IPS-18c (cell line): Measurements from ENCODE around the gene TENT4B.
"Not testable (repeated sequence)": the region's sequence is repeated elsewhere in the genome, so short reads cannot be mapped to it uniquely, and the experiment has no call there.

ENCODE experiments used
- H3K4me3 ChIP-seq: 2 replicates; pipeline ENCODE4 v1.7.0; 2013; ENCODE audit warnings: low read depth, mild to moderate bottlenecking, low read length, moderate library complexity; ENCODE audit not compliant: insufficient read depth
- H3K9me3 ChIP-seq: one replicate; pipeline ENCODE4 v1.6.1; 2013; ENCODE audit warnings: mild to moderate bottlenecking, low read length, moderate library complexity; ENCODE audit not compliant: control insufficient read depth, insufficient read depth

Gene TENT4B

DNA sequence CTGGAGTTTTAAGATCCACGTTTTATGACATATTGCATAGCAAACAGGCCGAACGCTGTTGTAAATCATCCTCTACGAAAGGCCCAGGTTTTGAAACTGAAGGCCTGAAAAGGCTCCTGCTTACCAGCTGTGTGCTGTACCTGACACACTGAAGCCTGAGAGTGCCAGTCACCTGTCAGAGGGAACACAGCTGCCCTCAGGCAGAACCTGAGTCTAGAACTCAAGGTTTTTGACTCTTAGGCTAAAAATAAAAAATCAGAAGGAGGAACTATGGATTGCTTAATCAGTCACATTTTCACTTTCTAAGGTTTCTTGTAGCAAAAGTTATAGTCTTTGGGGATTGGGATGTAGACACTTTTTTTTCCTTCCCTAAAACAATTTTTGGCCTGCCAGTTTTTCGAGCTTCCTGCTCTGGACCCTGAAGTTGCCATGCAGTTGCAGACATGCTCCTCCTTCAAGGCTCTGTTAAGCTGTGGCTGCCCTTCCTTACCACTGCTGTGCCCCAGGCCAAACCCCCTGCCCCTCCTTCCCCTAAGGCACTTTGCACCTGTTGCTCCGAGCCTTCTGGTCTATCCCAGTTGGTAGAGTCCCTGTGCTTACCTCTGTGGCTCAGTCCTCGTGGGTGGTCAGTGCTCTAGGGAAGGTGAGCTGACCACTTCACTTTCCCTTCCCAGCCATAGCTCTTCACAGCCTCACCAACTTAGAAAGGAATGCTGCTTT lies 56.6 kb downstream of the TENT4B start:
- H3K9me3 ChIP-seq: no peaks in the 10 kb centered on the region
- no peak overlapping the region for H3K4me3 ChIP-seq

- H3K4me3 ChIP-seq: no peak overlapping the region
- no peaks in the 10 kb centered on the region for H3K9me3 ChIP-seq
Observed at GRCh38 chr16:50210266-50211038, 57.3 kb downstream of the TENT4B start.

DNA sequence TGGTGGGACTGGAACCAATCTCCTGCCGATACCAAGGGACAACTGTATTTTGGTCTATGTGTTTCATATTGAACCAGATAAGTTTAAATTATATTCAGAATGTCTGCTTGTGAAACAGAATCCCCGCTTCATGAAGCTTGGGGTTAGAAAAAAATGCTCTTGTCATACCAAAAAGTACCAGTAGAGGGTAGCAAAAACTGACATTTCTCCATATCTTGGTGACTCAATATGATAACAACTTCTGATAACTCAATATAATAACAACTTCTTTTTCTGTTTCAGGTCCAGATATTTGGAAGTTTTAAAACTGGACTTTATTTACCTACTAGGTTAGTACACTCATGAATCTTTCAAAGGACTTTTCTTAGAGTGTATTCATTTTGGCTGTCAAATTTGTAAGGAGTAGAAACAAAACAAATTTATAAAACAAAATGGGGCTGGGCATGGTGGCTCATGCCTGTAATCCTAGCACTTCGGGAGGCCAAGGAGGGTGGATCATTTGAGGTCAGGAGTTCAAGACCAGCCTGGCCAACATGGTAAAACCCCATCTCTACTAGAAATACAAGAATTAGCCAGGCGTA lies 60.9 kb downstream of the TENT4B start:
- Histone ChIP-seq H3K9me3 (no peaks in the 10 kb centered on the region), H3K4me3 (no peak overlapping the region)

- Histone ChIP-seq H3K9me3 (no peaks in the 10 kb centered on the region), H3K4me3 (no peak overlapping the region)
Observed at GRCh38 chr16:50215680-50216079, 62.6 kb downstream of the TENT4B start.

- no peaks in the 10 kb centered on the region for H3K9me3 ChIP-seq
Observed at GRCh38 chr16:50216231-50216630, 63.1 kb downstream of the TENT4B start.

DNA sequence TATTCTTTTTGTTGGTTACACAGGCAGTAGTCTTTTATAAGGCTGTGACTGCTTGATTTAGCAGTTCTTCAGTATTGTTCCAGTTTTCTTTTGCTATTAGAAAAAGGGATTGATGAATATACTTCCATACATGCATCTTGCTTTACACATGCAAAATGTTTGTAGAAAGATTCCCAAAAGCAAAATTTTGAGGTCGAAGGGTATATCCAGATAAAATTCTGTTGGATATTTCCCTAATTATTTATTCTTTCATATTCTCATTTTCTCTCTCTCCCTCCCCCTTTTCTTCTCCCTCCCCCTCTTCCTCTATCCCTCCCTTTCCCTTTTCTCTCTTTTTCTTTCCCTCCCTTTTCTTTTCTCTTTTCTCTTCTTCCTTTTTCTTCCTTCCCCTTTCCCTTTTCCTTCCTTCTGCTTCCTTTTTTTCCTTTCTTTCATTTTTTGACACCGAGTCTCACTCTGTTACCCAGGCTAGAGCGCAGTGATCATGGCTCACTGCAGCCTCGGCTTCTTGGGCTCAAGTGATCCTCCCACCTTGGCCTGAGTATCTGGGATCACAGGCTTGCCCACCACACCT lies 66.4 kb downstream of the TENT4B start:
- H3K4me3 ChIP-seq: no peak overlapping the region
- no peaks in the 10 kb centered on the region for H3K9me3 ChIP-seq

More at GRCh38 chr16:50216231-50216630, 63.1 kb downstream of the TENT4B start:
- H3K4me3 ChIP-seq: no peak overlapping the region

GRCh38 chr16:50224286-50224685 lies 71.2 kb downstream of the TENT4B start:
- Histone ChIP-seq H3K4me3 (no peak overlapping the region), H3K9me3 (peaks cover 2% of the 10 kb centered on the region)

DNA sequence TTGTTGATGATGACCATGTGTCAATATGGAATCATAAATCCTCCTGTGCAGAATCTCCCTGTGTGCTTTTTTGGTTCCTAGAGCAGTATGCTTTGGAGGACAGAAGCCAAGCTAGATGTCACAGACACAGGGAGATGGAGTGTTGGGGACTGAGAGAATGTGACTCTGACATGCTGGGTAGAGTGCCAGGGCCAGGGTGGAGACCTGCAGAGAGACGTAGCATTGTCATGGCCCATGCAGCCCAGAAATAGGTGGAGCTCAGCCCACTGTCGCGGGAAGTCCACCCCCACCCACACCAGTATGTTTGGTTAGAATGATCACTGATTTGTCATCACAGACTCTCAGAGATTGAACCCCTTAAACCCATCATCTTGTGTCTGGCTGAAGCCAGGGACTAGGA lies 74.0 kb downstream of the TENT4B start:
- H3K9me3 ChIP-seq: peaks cover 2% of the 10 kb centered on the region
- H3K4me3 ChIP-seq: no peak overlapping the region

GRCh38 chr16:50227665-50228064 lies 74.6 kb downstream of the TENT4B start:
- no peak overlapping the region for H3K4me3 ChIP-seq
- H3K9me3 ChIP-seq: peaks cover 2% of the 10 kb centered on the region

DNA sequence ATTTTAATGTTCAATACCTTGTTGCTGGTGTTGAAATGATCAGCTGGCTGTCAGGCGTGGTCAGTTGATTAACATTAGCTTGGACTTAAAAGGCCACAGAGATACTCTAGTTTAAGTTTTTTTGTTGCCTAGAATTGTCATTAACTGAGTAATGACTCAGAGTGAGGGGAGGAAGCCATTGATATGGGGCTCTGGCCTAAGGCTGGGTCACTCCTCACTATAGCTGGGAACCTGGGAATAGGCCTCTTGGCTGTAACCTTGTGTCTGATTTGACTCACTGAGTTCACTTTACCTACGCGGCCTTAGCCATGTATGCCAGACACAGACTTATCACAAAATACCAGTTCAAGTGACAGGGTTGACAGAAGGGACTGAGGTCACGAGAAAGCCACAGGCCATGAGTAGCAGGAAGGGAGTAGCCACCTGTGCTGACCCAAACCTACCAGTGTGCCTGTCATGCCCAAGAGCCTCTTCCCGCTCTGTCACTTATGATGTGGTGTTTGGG lies 75.3 kb downstream of the TENT4B start:
- H3K9me3 ChIP-seq: peaks cover 2% of the 10 kb centered on the region

GRCh38 chr16:50229149-50229726 lies 76.1 kb downstream of the TENT4B start:
- H3K4me3 ChIP-seq: no peak overlapping the region
- peaks cover 2% of the 10 kb centered on the region for H3K9me3 ChIP-seq

More for the DNA sequence above, 75.3 kb downstream of the TENT4B start:
- no peak overlapping the region for H3K4me3 ChIP-seq

DNA sequence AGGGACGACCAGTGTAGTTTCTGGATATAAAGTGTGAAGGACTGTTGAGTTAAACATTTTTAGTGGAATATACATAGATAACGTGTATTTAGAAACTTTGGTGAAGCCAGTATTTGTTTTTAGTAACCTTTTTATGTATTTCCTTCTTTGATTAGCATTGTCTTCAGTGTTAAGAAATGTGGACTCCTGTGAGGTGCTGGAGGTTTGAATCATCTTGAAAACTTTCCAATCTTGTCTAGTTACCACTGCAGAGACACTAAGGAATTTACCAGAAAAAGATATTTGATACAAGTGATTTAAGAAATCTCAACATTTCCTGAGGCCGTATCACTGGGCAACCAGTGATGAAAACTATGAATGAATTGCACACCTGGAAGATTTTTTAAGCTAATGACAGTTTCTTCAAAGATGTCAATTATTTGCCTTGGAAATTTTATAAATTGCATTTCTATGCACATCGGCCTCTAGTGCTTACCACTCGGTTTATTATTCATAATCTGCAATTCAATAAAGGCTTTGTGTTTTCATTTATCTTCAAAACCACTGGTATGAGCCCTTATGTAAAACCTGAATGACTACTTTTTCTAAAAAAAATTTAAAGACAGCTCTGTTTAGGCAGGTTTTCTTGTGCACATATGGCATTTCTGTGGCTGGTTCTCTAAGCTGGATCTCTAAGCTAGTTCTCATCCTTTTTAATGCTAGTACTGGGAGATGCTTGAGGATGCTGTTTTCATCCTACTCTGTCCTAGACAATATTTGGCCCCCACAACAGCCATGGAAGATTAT lies 81.9 kb downstream of the TENT4B start:
- Histone ChIP-seq H3K4me3 (no peak overlapping the region), H3K9me3 (peaks cover 2% of the 10 kb centered on the region)

DNA sequence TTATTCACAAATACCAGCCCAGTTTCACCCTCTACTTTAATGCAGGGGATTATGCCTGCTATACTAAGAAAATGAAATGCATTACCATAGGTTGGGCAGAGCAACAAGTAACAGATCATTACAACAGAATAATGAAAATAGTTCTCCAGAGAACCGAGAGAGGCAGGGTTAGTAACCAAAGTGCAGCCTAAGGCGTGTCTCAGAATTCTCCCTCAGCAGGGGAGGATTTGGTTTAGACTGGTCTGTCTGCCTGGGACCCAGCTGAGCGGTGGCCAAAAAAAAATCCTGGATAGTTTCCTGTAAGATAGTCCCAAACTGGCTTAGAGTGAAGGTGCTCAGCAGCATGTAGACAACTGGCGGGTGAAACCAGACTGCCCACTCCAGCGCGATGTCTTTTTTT lies 82.5 kb downstream of the TENT4B start:
- H3K4me3 ChIP-seq: no peak overlapping the region
- H3K9me3 ChIP-seq: peaks cover 2% of the 10 kb centered on the region

DNA sequence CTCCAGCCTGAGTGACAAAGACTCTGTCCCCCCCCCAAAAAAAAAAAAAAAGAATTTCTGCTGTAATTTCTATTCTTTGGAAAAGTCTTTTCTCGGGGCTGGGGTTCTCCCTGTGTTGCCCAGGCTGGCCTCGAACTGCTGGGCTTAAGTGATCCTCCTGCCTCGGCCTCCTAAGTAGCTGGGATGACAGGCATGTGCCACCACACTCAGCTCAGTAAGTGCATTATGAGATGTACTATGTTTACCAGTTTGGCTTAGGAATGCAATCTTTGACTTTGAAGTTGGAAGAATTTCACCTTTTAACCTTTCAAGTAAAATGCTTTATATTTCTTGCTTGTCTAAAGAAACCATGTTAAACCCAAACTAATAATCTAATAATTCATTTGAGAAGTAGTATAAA lies 85.2 kb downstream of the TENT4B start:
- peaks cover 2% of the 10 kb centered on the region for H3K9me3 ChIP-seq
- no peak overlapping the region for H3K4me3 ChIP-seq

DNA sequence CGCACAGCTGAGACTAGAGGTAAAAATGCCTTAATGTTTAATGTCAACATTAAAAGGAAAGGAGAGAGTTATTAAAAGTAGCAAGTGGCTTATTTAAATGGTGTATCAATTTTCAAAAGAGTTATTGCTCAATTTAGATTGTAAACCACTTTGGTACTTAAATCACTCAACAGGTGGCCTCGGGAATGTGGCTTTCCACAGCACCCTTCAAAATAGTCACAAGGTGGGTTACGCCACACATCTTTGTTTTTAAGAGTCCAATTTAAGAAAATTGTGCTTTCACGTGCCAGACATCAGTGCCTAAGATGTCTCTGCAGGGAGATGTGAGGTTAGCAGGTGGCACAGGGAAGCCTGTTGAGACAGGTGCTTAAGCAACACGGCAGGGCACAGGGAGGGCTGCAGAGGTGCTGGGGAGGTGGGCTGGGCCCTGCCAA lies 85.8 kb downstream of the TENT4B start:
- H3K4me3 ChIP-seq: no peak overlapping the region
- peaks cover 2% of the 10 kb centered on the region for H3K9me3 ChIP-seq

- not testable (repeated sequence) for H3K9me3 ChIP-seq, H3K4me3 ChIP-seq
Observed at GRCh38 chr16:50243024-50243423, 89.9 kb downstream of the TENT4B start.

DNA sequence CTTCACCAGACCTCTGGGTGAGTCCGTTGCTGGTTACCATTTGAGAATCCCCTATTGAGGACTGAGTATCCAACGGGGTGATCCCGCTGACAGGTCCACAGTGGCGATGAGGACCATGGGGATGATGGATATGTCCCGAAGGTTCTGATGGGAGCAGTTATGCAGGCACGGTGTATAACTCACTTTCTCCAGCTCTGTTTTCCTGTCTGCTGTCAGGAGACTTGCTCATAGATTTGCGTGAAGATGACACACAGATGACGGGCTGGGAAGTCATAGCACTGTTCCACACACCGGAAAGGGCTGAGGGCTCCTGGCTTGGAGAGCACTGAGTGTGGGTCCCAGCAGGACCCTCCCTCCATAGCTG lies 91.0 kb downstream of the TENT4B start:
- Histone ChIP-seq H3K4me3 (no peak overlapping the region), H3K9me3 (no peaks in the 10 kb centered on the region)
